ENCODE data around the gene TRIM2. TPM values are rescaled to one million over a fixed set of nuclear protein-coding genes. Genes with fewer than 3 reads are reported as not detected.

The TRIM2 gene
- total and polyA plus RNA-seq, 2 of the 8 experiments (the other 6 are each of a cell fraction or from before 2014, with no cell fraction given) = 34.0 to 59.8 TPM

DNA sequence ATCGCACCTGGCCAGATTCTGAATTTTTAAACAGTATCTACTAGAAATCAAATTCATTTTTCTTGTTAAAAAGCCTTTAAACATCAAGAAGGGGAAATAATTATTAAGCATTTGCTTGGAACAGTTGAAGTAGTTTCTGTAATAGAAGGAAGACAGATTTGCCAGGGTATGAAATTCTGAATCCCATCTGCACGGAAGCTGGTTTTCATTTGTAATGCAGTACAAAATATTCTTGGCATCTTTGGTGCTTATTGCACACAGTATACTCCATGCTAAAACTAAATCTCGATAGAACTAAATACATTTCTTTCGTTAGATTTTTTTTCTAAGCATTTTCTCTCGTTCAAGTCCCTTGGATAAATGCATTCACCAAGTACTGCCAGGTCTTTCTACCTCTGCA lies 25.3 kb downstream of the TRIM2 start:
- no peak overlapping the region for H3K4me3 ChIP-seq (ENCODE audit: extremely low read depth in 1 of 4, insufficient read depth in 2 of 4, low read depth in 3 of 4, low read length in 4 of 4)
- no peak overlapping the region for H2AFZ ChIP-seq (ENCODE audit: low read length)
- H4K91ac ChIP-seq (replicated peaks; ENCODE audit: insufficient read length, low read length) = no peak overlapping the region
- no peak overlapping the region for H3K56ac ChIP-seq (replicated peaks; ENCODE audit: insufficient read length, low read depth, low read length)
- no peak overlapping the region for H4K5ac ChIP-seq (ENCODE audit: insufficient read length, low read depth, low read length)
- no peaks in the 10 kb centered on the region; the same call in 1 of the 2 replicates for H3K23me2 ChIP-seq (ENCODE audit: low read depth, low read length)
- no peaks in the 10 kb centered on the region for H4K20me1 ChIP-seq (replicated peaks in 1 of 2; ENCODE audit: control insufficient read depth in 1 of 2, insufficient read depth in 2 of 2, low read length in 2 of 2)
- H2BK5ac ChIP-seq (ENCODE audit: low read depth, low read length) = no peak overlapping the region
- FAIRE-seq (no peak), DNase-seq (ENCODE audit: low read depth in 1 of 2, low spot score in 2 of 2) (no peak)
- no peak overlapping the region for H3K18ac ChIP-seq (ENCODE audit: extremely low read depth, low read length)
- ChIA-PET CTCF (ENCODE audit: partially characterized antibody) (interaction anchor here (1.1 to 1.5 kb wide), 3 partner anchors 19 to 74 kb away, joined by 3 read pairs; no protein-coding TSS in a partner anchor), POLR2A (ENCODE audit: partially characterized antibody) (no interaction called here)
- H3K79me2 ChIP-seq (ENCODE audit: control insufficient read depth in 1 of 2, insufficient read depth in 2 of 2, low read length in 2 of 2) = peaks cover 0 to 24% of the 10 kb centered on the region in 2 experiments; a peak in 2 of 4 replicates
- no peak overlapping the region for H2BK120ac ChIP-seq (replicated peaks; ENCODE audit: low read depth, low read length)
- no peak overlapping the region for H2BK12ac ChIP-seq (ENCODE audit: low read depth, low read length)
- no peaks in the 10 kb centered on the region for H3K27me3 ChIP-seq (replicated peaks in 1 of 4; ENCODE audit: control insufficient read depth in 3 of 4, extremely low read depth in 1 of 4, insufficient read depth in 3 of 4, low read length in 3 of 4)
- H2AK5ac ChIP-seq (ENCODE audit: low read depth, low read length) = no peak overlapping the region
- H3K9ac ChIP-seq (replicated peaks in 1 of 4; ENCODE audit: extremely low read depth in 1 of 4, low read depth in 3 of 4, low read length in 3 of 4) = no peak overlapping the region
- H3K14ac ChIP-seq (ENCODE audit: insufficient read length) = no peak overlapping the region
- H3K4me2 ChIP-seq (ENCODE audit: insufficient read depth in 1 of 2, low read depth in 2 of 2, low read length in 2 of 2) = no peak overlapping the region
- no peak overlapping the region for H4K8ac ChIP-seq (ENCODE audit: extremely low read depth, insufficient read depth, low read length)
- peaks cover 0 to 8% (median 5%) of the 10 kb centered on the region in 4 experiments; a peak in 5 of 7 replicates for H3K4me1 ChIP-seq (replicated peaks in 1 of 4; ENCODE audit: control insufficient read depth in 3 of 4, insufficient read depth in 4 of 4, low read length in 3 of 4)
- H3K9me3 ChIP-seq (ENCODE audit: insufficient read depth in 2 of 2, low read depth in 1 of 2, low read length in 1 of 2) = 0 out of 4 replicates have a peak, but pooled peaks cover 0 to 3% of the 10 kb centered on the region in 2 experiments
- H2BK15ac ChIP-seq (ENCODE audit: low read length) = no peak overlapping the region
- no peak overlapping the region for H3K4ac ChIP-seq (replicated peaks; ENCODE audit: insufficient read length, low read depth, low read length)
- peaks cover 4% of the 10 kb centered on the region; the same call in 1 of the 2 replicates for H3K79me1 ChIP-seq (ENCODE audit: low read depth, low read length)
- no peak overlapping the region for H3K23ac ChIP-seq (ENCODE audit: insufficient read length)
- no peak overlapping the region for H3K27ac ChIP-seq (ENCODE audit: low read depth, low read length)
- WGBS, 2 experiments (ENCODE audit: extremely low coverage in 1 of 2, insufficient coverage in 1 of 2, insufficient read length in 1 of 2, insufficient replicate concordance in 2 of 2, low coverage in 1 of 2, low lambda C conversion rate in 2 of 2, missing lambda C conversion rate in 1 of 2) = 88% methylated on average over 5 of the region's 5 CpGs; no CpG with 5 or more reads in 1 of the 2 experiments
- H3K36me3 ChIP-seq (ENCODE audit: control insufficient read depth in 2 of 4, insufficient read depth in 4 of 4, low read length in 3 of 4) = peaks cover 0 to under 1% (median 0%) of the 10 kb centered on the region in 4 experiments; a peak in 1 of 8 replicates
- no peak overlapping the region for H2BK20ac ChIP-seq (ENCODE audit: low read length)
- TF ChIP-seq NRF1 (IDR thresholded peaks at IDR 0.05; ENCODE audit: low read depth, low read length) (no peak), SRF (IDR thresholded peaks at IDR 0.05; ENCODE audit: low read depth, low read length) (no peak), TCF12 (IDR thresholded peaks at IDR 0.05; ENCODE audit: low read depth, low read length) (no peak), RNF2 (IDR thresholded peaks at IDR 0.05; ENCODE audit: borderline replicate concordance, low read depth, low read length, missing control alignments, poor library complexity, severe bottlenecking) (no peak), EGR1 (IDR thresholded peaks at IDR 0.05; ENCODE audit: borderline replicate concordance, low read depth, low read length) (no peak), CTBP2 (IDR thresholded peaks at IDR 0.05; ENCODE audit: borderline replicate concordance, insufficient read depth, insufficient read length, low read length) (no peak), SIRT6 (IDR thresholded peaks at IDR 0.05; ENCODE audit: low read length) (no peak), HDAC2 (IDR thresholded peaks at IDR 0.05; ENCODE audit: borderline replicate concordance in 1 of 2, low read depth in 2 of 2, low read length in 2 of 2) (no peak), EZH2 (IDR thresholded peaks at IDR 0.05; ENCODE audit: low read depth, low read length, severe bottlenecking) (no peak), BACH1 (IDR thresholded peaks at IDR 0.05; ENCODE audit: low read length) (no peak)
- TF ChIP-seq, protein P1, sequence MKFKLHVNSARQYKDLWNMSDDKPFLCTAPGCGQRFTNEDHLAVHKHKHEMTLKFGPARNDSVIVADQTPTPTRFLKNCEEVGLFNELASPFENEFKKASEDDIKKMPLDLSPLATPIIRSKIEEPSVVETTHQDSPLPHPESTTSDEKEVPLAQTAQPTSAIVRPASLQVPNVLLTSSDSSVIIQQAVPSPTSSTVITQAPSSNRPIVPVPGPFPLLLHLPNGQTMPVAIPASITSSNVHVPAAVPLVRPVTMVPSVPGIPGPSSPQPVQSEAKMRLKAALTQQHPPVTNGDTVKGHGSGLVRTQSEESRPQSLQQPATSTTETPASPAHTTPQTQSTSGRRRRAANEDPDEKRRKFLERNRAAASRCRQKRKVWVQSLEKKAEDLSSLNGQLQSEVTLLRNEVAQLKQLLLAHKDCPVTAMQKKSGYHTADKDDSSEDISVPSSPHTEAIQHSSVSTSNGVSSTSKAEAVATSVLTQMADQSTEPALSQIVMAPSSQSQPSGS (IDR thresholded peaks at IDR 0.05; ENCODE audit: low read length) = no peak
